GM12878 (cell line): ENCODE data around the gene CYB5B. TPM values are rescaled to one million over a fixed set of nuclear protein-coding genes. Genes with fewer than 3 reads are reported as not detected.
"Not testable (repeated sequence)": the region's sequence is repeated elsewhere in the genome, so short reads cannot be mapped to it uniquely, and the experiment has no call there.

Experiments
- ATAC-seq: fragments of 200-7000 bp; cut with Tn5 transposase; 3 replicates; pipeline ENCODE4 v1.9.1; 2020; ENCODE audit warnings: mild to moderate bottlenecking, moderate library complexity
- BruUV-seq: library from RNA; stranded (reverse); fragments of 400-500 nt; replicated peaks from 2 replicates; lab custom pipeline; 2021; lab: Mats Ljungman, UMichigan
- CTCF ChIA-PET: fragments of 300-600 bp; sonication (Branson Sonifier 250); formaldehyde crosslinking; extraction: SDS; loops from one replicate; lab custom pipeline; 2021; ENCODE audit warnings: inconsistent platforms; lab: Yijun Ruan, JAX
- POLR2A ChIA-PET: fragments of 350-600 bp; formaldehyde crosslinking; extraction: SDS; loops from one replicate; lab custom pipeline; 2021; ENCODE audit warnings: inconsistent platforms; lab: Charles Lee
- RAD21 ChIA-PET: fragments of 300-600 bp; sonication (Branson Sonifier 250); formaldehyde crosslinking; loops from one replicate; lab custom pipeline; 2023; ENCODE audit warnings: antibody characterized with exemption; ENCODE audit not compliant: unreplicated experiment; lab: Charles Lee
- SMC1A ChIA-PET: fragments of 300-600 bp; sonication (Branson Sonifier 250); formaldehyde crosslinking; loops from one replicate; lab custom pipeline; 2023; ENCODE audit not compliant: unreplicated experiment, uncharacterized antibody; lab: Charles Lee
- DNase-seq: peaks from one replicate; pipeline ENCODE4 v3.0.0-alpha.2; 2011; ENCODE audit warnings: low read depth, low spot score
- FAIRE-seq: peaks from 3 replicates; lab custom pipeline; 2011; peaks lifted over from hg19 to GRCh38; lab: Jason Lieb, UNC
- H2AFZ ChIP-seq: 2 replicates; pipeline ENCODE4 v1.6.0; 2011; ENCODE audit warnings: low read depth, low read length, control low read depth; ENCODE audit not compliant: control insufficient read depth
- H3K27ac ChIP-seq: 2 replicates; pipeline ENCODE4 v1.5.1; 2011; ENCODE audit warnings: control low read depth; ENCODE audit not compliant: control insufficient read depth, insufficient read depth
- H3K27me3 ChIP-seq, 2 experiments: replicated peaks in 1 of 2; 2 replicates each; pipeline versions ENCODE4 v1.6.0 to v1.6.1; 2011; ENCODE audit warnings: low read length in 1 of 2; ENCODE audit not compliant: control insufficient read depth in 2 of 2, insufficient read depth in 2 of 2
- H3K36me3 ChIP-seq, 2 experiments: 2 replicates each; pipeline ENCODE4 v1.5.1; 2011; ENCODE audit warnings: low read length in 1 of 2; ENCODE audit not compliant: control insufficient read depth in 2 of 2, insufficient read depth in 2 of 2
- H3K4me1 ChIP-seq: 2 replicates; pipeline ENCODE4 v1.6.1; 2011; ENCODE audit warnings: mild to moderate bottlenecking, low read length, moderate library complexity, mixed read lengths; ENCODE audit not compliant: control insufficient read depth, insufficient read depth
- H3K4me2 ChIP-seq: 2 replicates; pipeline ENCODE4 v1.6.0; 2011; ENCODE audit warnings: control low read depth; ENCODE audit not compliant: control insufficient read depth, insufficient read depth
- H3K4me3 ChIP-seq: fragments of 200-600 bp; sonication (generic); 2 replicates; pipeline ENCODE4 v1.5.1; 2016
- H3K79me2 ChIP-seq: 2 replicates; pipeline ENCODE4 v1.6.0; 2011; ENCODE audit warnings: low read length; ENCODE audit not compliant: control insufficient read depth, insufficient read depth
- H3K9ac ChIP-seq: 2 replicates; pipeline ENCODE4 v1.8.0; 2011; ENCODE audit warnings: low read length, control low read depth, mixed read lengths; ENCODE audit not compliant: control insufficient read depth, insufficient read depth
- H3K9me3 ChIP-seq: replicated peaks from 3 replicates; pipeline ENCODE4 v1.5.1; 2011; ENCODE audit warnings: mild to moderate bottlenecking, low read length; ENCODE audit not compliant: control insufficient read depth, insufficient read depth
- H4K20me1 ChIP-seq: 2 replicates; pipeline ENCODE4 v1.6.0; 2011; ENCODE audit not compliant: control insufficient read depth, insufficient read depth
- NFYB ChIP-seq: IDR thresholded peaks from 2 replicates; pipeline ENCODE4 v1.6.1; 2011; ENCODE audit warnings: low read depth, mild to moderate bottlenecking, low read length, improper control_type of control experiment, moderate library complexity; ENCODE audit not compliant: insufficient read depth
- POLR2AphosphoS5 ChIP-seq: IDR thresholded peaks from 2 replicates; pipeline ENCODE4 v1.6.1; 2011; ENCODE audit warnings: mild to moderate bottlenecking, low read length, inconsistent platforms
- SP1 ChIP-seq: IDR thresholded peaks from one replicate; pipeline ENCODE4 v1.6.1; 2011; ENCODE audit warnings: low read depth, low read length
- ZBTB33 ChIP-seq: fragments of 450-650 bp; IDR thresholded peaks from 2 replicates; pipeline ENCODE4 v1.6.1; 2017; ENCODE audit warnings: mild to moderate bottlenecking
- WGBS: methylation state at CpG from one replicate; pipeline ENCODE4 v1.1.6; 2016; ENCODE audit warnings: low lambda C conversion rate; ENCODE audit not compliant: insufficient replicate concordance, insufficient coverage; ENCODE audit errors: missing lambda C conversion rate; 5-methylcytosine and 5-hydroxymethylcytosine counted together
- in situ Hi-C: fragments of 300-500 bp; cut with MboI; formaldehyde crosslinking; loops from 9 replicates; pipeline ENCODE4 v1.14.3; 2018; ENCODE audit warnings: mixed read lengths
- intact Hi-C: fragments of 100-400 bp; cut with micrococcal nuclease; formaldehyde crosslinking; loops from one replicate; pipeline ENCODE4 v1.14.2; 2022; ENCODE audit not compliant: unreplicated experiment
- polyA plus RNA-seq, 11 experiments: library from polyadenylated mRNA; depleted of rRNA in 4 of 11; unstranded in 6 of 11; stranded (reverse) in 5 of 11; fragments of >200 nt; fragmentation: Nextera tagmentation in 4 of 11; fragmentation: Illumina TruSeq in 1 of 11; extraction: Ambion mirVana in 4 of 11; extraction: Trizol in 1 of 11; gene quantifications; 1 replicate in 1 of 11; 2 replicates in 10 of 11; pipeline versions ENCODE4 v1.2.1 to v1.2.3, GENCODE V29; 2011 to 2016; ENCODE audit warnings: inconsistent platforms in 2 of 11, missing spikeins in 2 of 11, low read depth in 1 of 11
- total RNA-seq, 4 experiments: library from RNA; depleted of rRNA in 3 of 4; stranded (reverse); fragments of >200 nt in 3 of 4; fragmentation: Illumina TruSeq in 1 of 4; extraction: Trizol in 1 of 4; gene quantifications; 2 replicates each; pipeline versions ENCODE4 v1.2.1 to v1.2.3, GENCODE V29; 2013 to 2021

The CYB5B gene
- total and polyA plus RNA-seq, 10 of the 15 experiments (the other 5 are each of a cell fraction or from before 2014, with no cell fraction given), result 145 to 305 (median 179) TPM

GRCh38 chr16:69429058-69429640 lies 4.7 kb downstream of the CYB5B start:
- SMC1A ChIA-PET, result interaction anchor here (0.9 to 1.6 kb wide), 2 partner anchors 10 to 35 kb away, joined by 6 to 7 read pairs; no protein-coding TSS in a partner anchor
- POLR2A ChIA-PET, result interaction anchor here (0.8 to 1.0 kb wide), 2 partner anchors 10 to 14 kb away, joined by 3 to 6 read pairs; no protein-coding TSS in a partner anchor
- peak; percentile 91 for TF ChIP-seq NFYB
- TF ChIP-seq ZBTB33, result peak; percentile 90
- peak; percentile 15 for TF ChIP-seq SP1
- TF ChIP-seq POLR2AphosphoS5, result 0 out of 2 replicates have a peak, but pooled peaks have one; percentile 27
- H3K27ac ChIP-seq, in situ Hi-C loops, H3K27me3 ChIP-seq, H3K4me2 ChIP-seq, H4K20me1 ChIP-seq, intact Hi-C loops, ATAC-seq, DNase-seq, RAD21 ChIA-PET, H3K4me3 ChIP-seq, H2AFZ ChIP-seq, FAIRE-seq, H3K9ac ChIP-seq: not testable (repeated sequence)
- Histone ChIP-seq H3K36me3 (peaks cover 4 to 33% of the 10 kb centered on the region in 2 experiments), H3K79me2 (peaks cover 79% of the 10 kb centered on the region), H3K4me1 (peaks cover 12% of the 10 kb centered on the region), H3K9me3 (peaks cover 11% of the 10 kb centered on the region)
- WGBS, result 98% methylated on average over 7 of the region's 7 CpGs
- CTCF ChIA-PET, result interaction anchor here (3.0 kb wide), 1 partner anchor 33 kb away, joined by 10 read pairs; no protein-coding TSS in a partner anchor
- BruUV-seq, result TSS peak; percentile 1
